ENCODE results near the gene SBSN. TPM values are rescaled to one million over a fixed set of nuclear protein-coding genes. Genes with fewer than 3 reads are reported as not detected.

SBSN gene
- total RNA-seq, 2 experiments from 2014 or later = not detected

DNA sequence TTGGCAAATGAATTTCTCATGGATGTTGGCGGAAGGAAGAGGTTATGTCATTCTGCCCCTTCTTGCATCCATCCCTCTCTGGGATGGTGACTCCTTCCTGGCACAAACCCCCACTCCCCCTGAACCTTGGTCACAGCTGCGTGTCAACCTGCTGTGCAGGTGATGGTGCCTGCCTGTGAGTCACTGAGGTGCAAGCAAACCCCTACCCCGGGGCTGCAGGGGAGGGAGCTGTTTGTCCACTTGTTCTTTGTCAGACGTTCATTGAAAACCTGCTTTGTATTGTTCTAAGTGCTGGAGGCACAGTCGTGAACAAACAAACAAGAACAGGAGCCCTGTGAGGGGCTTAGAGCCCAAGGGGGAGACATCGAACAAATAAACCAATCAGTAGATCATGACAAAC lies 3.2 kb upstream of the SBSN start:
- Histone ChIP-seq H3K79me2 (ENCODE audit: insufficient read depth, low read depth, low read length) (no peaks in the 10 kb centered on the region), H4K20me1 (ENCODE audit: insufficient read depth, low read length) (no peaks in the 10 kb centered on the region; the same call in 1 of the 2 replicates), H3K27ac (ENCODE audit: low read depth, low read length, poor library complexity, severe bottlenecking) (no peak overlapping the region), H3K4me1 (ENCODE audit: insufficient read depth, low read length, poor library complexity, severe bottlenecking) (no peaks in the 10 kb centered on the region), H3K4me2 (ENCODE audit: low read length) (no peak overlapping the region), H3K4me3 (ENCODE audit: low read depth, low read length, poor library complexity, severe bottlenecking) (no peak overlapping the region), H3K9me2 (ENCODE audit: insufficient read depth, low read length) (no peaks in the 10 kb centered on the region), H3K36me3 (ENCODE audit: insufficient read depth, low read length) (no peaks in the 10 kb centered on the region), H3K9me3 (ENCODE audit: low read length) (no peaks in the 10 kb centered on the region), H2AFZ (ENCODE audit: low read length) (no peak overlapping the region)
- intact Hi-C loops (cut with micrococcal nuclease; ENCODE audit: unreplicated experiment) = no loop called here
- TF ChIP-seq CTCF (conservative IDR thresholded peaks at IDR 0.05; ENCODE audit: low read length) (no peak), EZH2phosphoT487 (IDR thresholded peaks at IDR 0.05; ENCODE audit: borderline replicate concordance, low read depth, low read length) (no peak)
- ChIA-PET POLR2A (interaction anchor here (0.5 kb wide), 2 partner anchors 267 to 382 kb away, joined by 4 read pairs; no protein-coding TSS in a partner anchor), CTCF (ENCODE audit: unreplicated experiment) (no interaction called here)
- no TSS peak for BruUV-seq (replicated peaks)
- DNase-seq (ENCODE audit: low spot score) = no peak

- ChIA-PET CTCF (ENCODE audit: unreplicated experiment) (no interaction called here), POLR2A (no interaction called here)
- no peaks in the 10 kb centered on the region for H3K36me3 ChIP-seq (ENCODE audit: insufficient read depth, low read length)
- H3K27ac ChIP-seq (ENCODE audit: low read depth, low read length, poor library complexity, severe bottlenecking) = no peak overlapping the region
- no TSS peak for BruUV-seq (replicated peaks)
- no peaks in the 10 kb centered on the region; the same call in 1 of the 2 replicates for H4K20me1 ChIP-seq (ENCODE audit: insufficient read depth, low read length)
- no peaks in the 10 kb centered on the region for H3K9me3 ChIP-seq (ENCODE audit: low read length)
- intact Hi-C loops (cut with micrococcal nuclease; ENCODE audit: unreplicated experiment) = no loop called here
- TF ChIP-seq CTCF (conservative IDR thresholded peaks at IDR 0.05; ENCODE audit: low read length) (no peak), EZH2phosphoT487 (IDR thresholded peaks at IDR 0.05; ENCODE audit: borderline replicate concordance, low read depth, low read length) (no peak)
- H3K4me1 ChIP-seq (ENCODE audit: insufficient read depth, low read length, poor library complexity, severe bottlenecking) = no peaks in the 10 kb centered on the region
- H3K9me2 ChIP-seq (ENCODE audit: insufficient read depth, low read length) = no peaks in the 10 kb centered on the region
- H2AFZ ChIP-seq (ENCODE audit: low read length) = no peak overlapping the region
- DNase-seq (ENCODE audit: low spot score) = no peak
- H3K79me2 ChIP-seq (ENCODE audit: insufficient read depth, low read depth, low read length) = no peaks in the 10 kb centered on the region
- H3K4me2 ChIP-seq (ENCODE audit: low read length) = no peak overlapping the region
- no peak overlapping the region for H3K4me3 ChIP-seq (ENCODE audit: low read depth, low read length, poor library complexity, severe bottlenecking)
Observed at GRCh38 chr19:35529241-35530218, 1.4 kb upstream of the SBSN start.

DNA sequence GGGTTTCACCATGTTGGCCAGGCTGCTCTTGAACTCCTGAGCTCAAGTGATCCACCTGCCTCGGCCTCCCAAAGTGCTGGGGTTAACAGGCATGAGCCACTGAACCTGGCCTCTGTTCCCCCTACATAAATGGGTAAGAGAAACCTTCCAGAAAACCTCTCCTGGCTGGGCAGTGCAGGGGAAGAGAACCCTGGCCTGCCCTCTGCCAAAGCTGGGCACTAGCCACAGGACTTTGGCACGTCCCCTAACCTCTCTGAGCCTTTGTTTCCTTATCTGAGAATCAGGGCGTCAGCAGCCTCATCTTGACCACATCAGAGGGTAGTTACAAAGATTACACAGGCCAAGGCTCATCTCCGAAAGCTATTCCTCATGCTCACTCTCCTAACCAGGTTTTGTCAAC lies 2.2 kb downstream of the SBSN start:
- intact Hi-C loops (cut with micrococcal nuclease; ENCODE audit: unreplicated experiment) = no loop called here

More for the DNA sequence above, 2.2 kb downstream of the SBSN start:
- DNase-seq (ENCODE audit: low spot score) = no peak
- no peak for TF ChIP-seq EZH2phosphoT487 (IDR thresholded peaks at IDR 0.05; ENCODE audit: borderline replicate concordance, low read depth, low read length)
- no peak for TF ChIP-seq CTCF (conservative IDR thresholded peaks at IDR 0.05; ENCODE audit: low read length)
- H3K36me3 ChIP-seq (ENCODE audit: insufficient read depth, low read length) = no peaks in the 10 kb centered on the region
- H3K9me2 ChIP-seq (ENCODE audit: insufficient read depth, low read length) = no peaks in the 10 kb centered on the region
- H3K79me2 ChIP-seq (ENCODE audit: insufficient read depth, low read depth, low read length) = no peaks in the 10 kb centered on the region
- CTCF ChIA-PET (ENCODE audit: unreplicated experiment) = no interaction called here
- no peaks in the 10 kb centered on the region for H4K20me1 ChIP-seq (ENCODE audit: insufficient read depth, low read length)
- POLR2A ChIA-PET = no interaction called here
- H3K4me1 ChIP-seq (ENCODE audit: insufficient read depth, low read length, poor library complexity, severe bottlenecking) = no peaks in the 10 kb centered on the region
- no peak overlapping the region for H3K4me2 ChIP-seq (ENCODE audit: low read length)
- no peak overlapping the region for H3K4me3 ChIP-seq (ENCODE audit: low read depth, low read length, poor library complexity, severe bottlenecking)
- H3K9me3 ChIP-seq (ENCODE audit: low read length) = no peaks in the 10 kb centered on the region
- BruUV-seq (replicated peaks) = no TSS peak
- no peak overlapping the region for H2AFZ ChIP-seq (ENCODE audit: low read length)
- no peak overlapping the region for H3K27ac ChIP-seq (ENCODE audit: low read depth, low read length, poor library complexity, severe bottlenecking)
